ENCODE results near the gene GSX1.

GSX1 gene

GRCh38 chr13:27827646-27828045, 35.4 kb downstream of the GSX1 start:
- DNase-seq, result no peak
- peaks cover 23% of the 10 kb centered on the region for H3K27me3 ChIP-seq (replicated peaks)
- no peak for TF ChIP-seq CTCF (IDR thresholded peaks at IDR 0.05; ENCODE audit: low read depth, low read length, missing control alignments)
- H3K36me3 ChIP-seq (replicated peaks), result no peaks in the 10 kb centered on the region
- no peak overlapping the region for H3K4me3 ChIP-seq (ENCODE audit: low read depth, low read length)
- H3K27ac ChIP-seq, result no peak overlapping the region
- in situ Hi-C loops (cut with HindIII; ENCODE audit: low pct_ligation_motif_present, low sequenced_read_pairs), result no loop called here

GRCh38 chr13:27830010-27830409, 37.7 kb downstream of the GSX1 start:
- no peak overlapping the region for H3K4me3 ChIP-seq (ENCODE audit: low read depth, low read length)

GRCh38 chr13:27833206-27833605, 40.9 kb downstream of the GSX1 start:
- no peaks in the 10 kb centered on the region for H3K36me3 ChIP-seq (replicated peaks)
- no peak overlapping the region for H3K27ac ChIP-seq
- H3K27me3 ChIP-seq (replicated peaks), result peaks cover 8% of the 10 kb centered on the region
- no peak for DNase-seq
- H3K4me3 ChIP-seq (ENCODE audit: low read depth, low read length), result no peak overlapping the region
- in situ Hi-C loops (cut with HindIII; ENCODE audit: low pct_ligation_motif_present, low sequenced_read_pairs), result no loop called here
- TF ChIP-seq CTCF (IDR thresholded peaks at IDR 0.05; ENCODE audit: low read depth, low read length, missing control alignments), result no peak

More at GRCh38 chr13:27830010-27830409, 37.7 kb downstream of the GSX1 start:
- DNase-seq, result no peak
- no peaks in the 10 kb centered on the region for H3K36me3 ChIP-seq (replicated peaks)
- peaks cover 8% of the 10 kb centered on the region for H3K27me3 ChIP-seq (replicated peaks)
- in situ Hi-C loops (cut with HindIII; ENCODE audit: low pct_ligation_motif_present, low sequenced_read_pairs), result no loop called here
- H3K27ac ChIP-seq, result no peak overlapping the region
- TF ChIP-seq CTCF (IDR thresholded peaks at IDR 0.05; ENCODE audit: low read depth, low read length, missing control alignments), result peak; percentile 80

GRCh38 chr13:27834095-27834494, 41.8 kb downstream of the GSX1 start:
- peaks cover 6% of the 10 kb centered on the region for H3K27me3 ChIP-seq (replicated peaks)
- H3K27ac ChIP-seq, result no peak overlapping the region
- no peak for DNase-seq
- H3K4me3 ChIP-seq (ENCODE audit: low read depth, low read length), result no peak overlapping the region
- in situ Hi-C loops (cut with HindIII; ENCODE audit: low pct_ligation_motif_present, low sequenced_read_pairs), result no loop called here
- H3K36me3 ChIP-seq (replicated peaks), result no peaks in the 10 kb centered on the region
- no peak for TF ChIP-seq CTCF (IDR thresholded peaks at IDR 0.05; ENCODE audit: low read depth, low read length, missing control alignments)

GRCh38 chr13:27835799-27836198, 43.5 kb downstream of the GSX1 start:
- H3K4me3 ChIP-seq (ENCODE audit: low read depth, low read length), result no peak overlapping the region
- no peak for DNase-seq
- H3K27ac ChIP-seq, result no peak overlapping the region
- TF ChIP-seq CTCF (IDR thresholded peaks at IDR 0.05; ENCODE audit: low read depth, low read length, missing control alignments), result no peak
- in situ Hi-C loops (cut with HindIII; ENCODE audit: low pct_ligation_motif_present, low sequenced_read_pairs), result no loop called here
- no peaks in the 10 kb centered on the region for H3K36me3 ChIP-seq (replicated peaks)
- peaks cover 2% of the 10 kb centered on the region for H3K27me3 ChIP-seq (replicated peaks)

- H3K4me3 ChIP-seq (ENCODE audit: low read depth, low read length), result no peak overlapping the region
- no peak for TF ChIP-seq CTCF (IDR thresholded peaks at IDR 0.05; ENCODE audit: low read depth, low read length, missing control alignments)
- in situ Hi-C loops (cut with HindIII; ENCODE audit: low pct_ligation_motif_present, low sequenced_read_pairs), result no loop called here
- no peaks in the 10 kb centered on the region for H3K36me3 ChIP-seq (replicated peaks)
- DNase-seq, result no peak
- H3K27ac ChIP-seq, result no peak overlapping the region
- H3K27me3 ChIP-seq (replicated peaks), result no peaks in the 10 kb centered on the region
Measured at GRCh38 chr13:27839809-27840467, 47.7 kb downstream of the GSX1 start.

Data from brain microvascular endothelial cell (primary cell).